ENCODE data around the gene SEMA7A. TPM values are rescaled to one million over a fixed set of nuclear protein-coding genes. Genes with fewer than 3 reads are reported as not detected.

The SEMA7A gene
- total RNA-seq, 1 experiment from 2014 or later = 0.91 TPM

GRCh38 chr15:74430510-74430951 lies 3.2 kb downstream of the SEMA7A start:
- no peak for DNase-seq (ENCODE audit: low spot score)

- no peak for DNase-seq (ENCODE audit: low spot score)
These were observed 3.9 kb downstream of the SEMA7A start for GRCh38 chr15:74429781-74430400.

- DNase-seq (ENCODE audit: low spot score) = no peak
These were observed 4.6 kb downstream of the SEMA7A start for GRCh38 chr15:74428970-74429780.

- no peak for DNase-seq (ENCODE audit: low spot score)
These were observed 5.3 kb downstream of the SEMA7A start for GRCh38 chr15:74428442-74428787.

GRCh38 chr15:74427607-74428441 lies 5.9 kb downstream of the SEMA7A start:
- DNase-seq (ENCODE audit: low spot score) = no peak

- DNase-seq (ENCODE audit: low spot score) = no peak
These were observed 7.1 kb downstream of the SEMA7A start for GRCh38 chr15:74426404-74427281.

GRCh38 chr15:74425630-74426029 lies 8.1 kb downstream of the SEMA7A start:
- no peak for DNase-seq (ENCODE audit: low spot score)

GRCh38 chr15:74424901-74425528 lies 8.7 kb downstream of the SEMA7A start:
- no peak for DNase-seq (ENCODE audit: low spot score)

GRCh38 chr15:74423431-74424257 lies 10.1 kb downstream of the SEMA7A start:
- DNase-seq (ENCODE audit: low spot score) = no peak

- peak; percentile 38 for DNase-seq (ENCODE audit: low spot score)
These were observed 10.9 kb downstream of the SEMA7A start for GRCh38 chr15:74422652-74423430.

- no peak for DNase-seq (ENCODE audit: low spot score)
These were observed 11.5 kb downstream of the SEMA7A start for GRCh38 chr15:74422265-74422651.

- DNase-seq (ENCODE audit: low spot score) = no peak
These were observed 12.2 kb downstream of the SEMA7A start for GRCh38 chr15:74421302-74422245.

- peak; percentile 61 for DNase-seq (ENCODE audit: low spot score)
These were observed 13.4 kb downstream of the SEMA7A start for GRCh38 chr15:74420193-74420905.

GRCh38 chr15:74419432-74419831 lies 14.3 kb downstream of the SEMA7A start:
- DNase-seq (ENCODE audit: low spot score) = no peak

- DNase-seq (ENCODE audit: low spot score) = no peak
These were observed 15.0 kb downstream of the SEMA7A start for GRCh38 chr15:74418575-74419338.

- no peak for DNase-seq (ENCODE audit: low spot score)
These were observed 16.1 kb downstream of the SEMA7A start for GRCh38 chr15:74417670-74418069.

- DNase-seq (ENCODE audit: low spot score) = no peak
These were observed 16.5 kb downstream of the SEMA7A start for GRCh38 chr15:74417225-74417624.

Measured in H4 (cell line).